Measurements from ENCODE around the gene WDR18.

- TF ChIP-seq POLR2A (IDR thresholded peaks at IDR 0.05) = no peak
- TF ChIP-seq, protein P1, sequence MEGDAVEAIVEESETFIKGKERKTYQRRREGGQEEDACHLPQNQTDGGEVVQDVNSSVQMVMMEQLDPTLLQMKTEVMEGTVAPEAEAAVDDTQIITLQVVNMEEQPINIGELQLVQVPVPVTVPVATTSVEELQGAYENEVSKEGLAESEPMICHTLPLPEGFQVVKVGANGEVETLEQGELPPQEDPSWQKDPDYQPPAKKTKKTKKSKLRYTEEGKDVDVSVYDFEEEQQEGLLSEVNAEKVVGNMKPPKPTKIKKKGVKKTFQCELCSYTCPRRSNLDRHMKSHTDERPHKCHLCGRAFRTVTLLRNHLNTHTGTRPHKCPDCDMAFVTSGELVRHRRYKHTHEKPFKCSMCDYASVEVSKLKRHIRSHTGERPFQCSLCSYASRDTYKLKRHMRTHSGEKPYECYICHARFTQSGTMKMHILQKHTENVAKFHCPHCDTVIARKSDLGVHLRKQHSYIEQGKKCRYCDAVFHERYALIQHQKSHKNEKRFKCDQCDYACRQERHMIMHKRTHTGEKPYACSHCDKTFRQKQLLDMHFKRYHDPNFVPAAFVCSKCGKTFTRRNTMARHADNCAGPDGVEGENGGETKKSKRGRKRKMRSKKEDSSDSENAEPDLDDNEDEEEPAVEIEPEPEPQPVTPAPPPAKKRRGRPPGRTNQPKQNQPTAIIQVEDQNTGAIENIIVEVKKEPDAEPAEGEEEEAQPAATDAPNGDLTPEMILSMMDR (IDR thresholded peaks at IDR 0.05) = no peak
Observed at GRCh38 chr19:1009981-1010538, 25.9 kb downstream of the WDR18 start.

Measured in vagina (tissue), 2 donors.